ENCODE data around the gene ITPKC.

DNA sequence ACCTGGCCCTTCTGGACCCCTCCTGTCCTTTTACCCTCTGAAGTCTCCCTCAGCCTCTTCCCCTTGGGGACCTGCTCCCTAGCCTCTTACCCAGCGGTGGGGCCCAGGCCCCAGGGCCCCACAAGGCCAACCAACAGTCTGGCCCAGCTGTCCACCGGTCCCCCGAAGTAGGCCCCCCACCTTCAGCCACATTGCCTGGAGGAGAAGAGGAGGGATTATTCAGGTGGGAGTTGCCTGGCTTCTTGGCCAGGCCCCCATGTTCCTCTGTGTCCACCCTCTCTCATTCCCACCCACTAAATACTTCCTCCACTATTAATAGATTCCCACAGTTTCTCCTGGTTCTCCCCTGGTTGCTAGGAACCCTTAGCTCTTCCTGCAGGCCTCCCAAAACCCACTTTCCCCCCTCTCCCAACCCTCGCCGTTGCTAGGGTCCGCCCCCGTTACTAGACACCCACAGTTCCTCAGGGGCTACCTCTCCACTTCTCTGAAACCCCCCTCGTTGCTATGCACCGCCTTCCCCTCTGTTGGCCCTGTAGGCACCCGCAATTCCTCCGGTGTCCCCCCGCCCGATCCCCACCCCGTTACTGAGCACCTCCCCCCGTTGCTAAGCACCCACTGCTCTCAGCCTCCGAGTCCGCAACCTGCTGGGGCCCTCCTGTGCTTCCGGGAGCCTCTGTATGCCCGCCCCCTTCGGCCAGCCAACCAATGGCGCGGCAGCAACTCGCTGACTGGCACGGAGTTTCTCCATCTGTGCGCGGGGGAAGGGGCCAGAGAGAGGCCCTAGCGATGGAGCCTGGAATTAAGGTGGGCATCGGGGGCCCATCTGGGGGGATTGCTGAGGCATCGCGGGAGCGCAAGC lies 2.2 kb upstream of the ITPKC start:
- TF ChIP-seq, protein P1, sequence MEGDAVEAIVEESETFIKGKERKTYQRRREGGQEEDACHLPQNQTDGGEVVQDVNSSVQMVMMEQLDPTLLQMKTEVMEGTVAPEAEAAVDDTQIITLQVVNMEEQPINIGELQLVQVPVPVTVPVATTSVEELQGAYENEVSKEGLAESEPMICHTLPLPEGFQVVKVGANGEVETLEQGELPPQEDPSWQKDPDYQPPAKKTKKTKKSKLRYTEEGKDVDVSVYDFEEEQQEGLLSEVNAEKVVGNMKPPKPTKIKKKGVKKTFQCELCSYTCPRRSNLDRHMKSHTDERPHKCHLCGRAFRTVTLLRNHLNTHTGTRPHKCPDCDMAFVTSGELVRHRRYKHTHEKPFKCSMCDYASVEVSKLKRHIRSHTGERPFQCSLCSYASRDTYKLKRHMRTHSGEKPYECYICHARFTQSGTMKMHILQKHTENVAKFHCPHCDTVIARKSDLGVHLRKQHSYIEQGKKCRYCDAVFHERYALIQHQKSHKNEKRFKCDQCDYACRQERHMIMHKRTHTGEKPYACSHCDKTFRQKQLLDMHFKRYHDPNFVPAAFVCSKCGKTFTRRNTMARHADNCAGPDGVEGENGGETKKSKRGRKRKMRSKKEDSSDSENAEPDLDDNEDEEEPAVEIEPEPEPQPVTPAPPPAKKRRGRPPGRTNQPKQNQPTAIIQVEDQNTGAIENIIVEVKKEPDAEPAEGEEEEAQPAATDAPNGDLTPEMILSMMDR (IDR thresholded peaks at IDR 0.05), result no peak
- TF ChIP-seq POLR2A (IDR thresholded peaks at IDR 0.05), result no peak
